ENCODE measurements around the gene HELZ.
"Not testable (repeated sequence)": the region's sequence is repeated elsewhere in the genome, so short reads cannot be mapped to it uniquely, and the experiment has no call there.

Gene HELZ

GRCh38 chr17:67276075-67276474 lies 31.1 kb upstream of the HELZ start:
- Mint-ChIP-seq H3K27ac (no peak overlapping the region), H3K4me3 (no peak overlapping the region), H3K27me3 (no peaks in the 10 kb centered on the region), H3K4me1 (no peaks in the 10 kb centered on the region), H3K36me3 (no peaks in the 10 kb centered on the region), H3K9me3 (no peaks in the 10 kb centered on the region)
- ATAC-seq = no peak

- no peak for ATAC-seq
- Mint-ChIP-seq H3K27me3 (no peaks in the 10 kb centered on the region), H3K4me3 (no peak overlapping the region), H3K9me3 (no peaks in the 10 kb centered on the region), H3K36me3 (no peaks in the 10 kb centered on the region), H3K4me1 (no peaks in the 10 kb centered on the region), H3K27ac (no peak overlapping the region)
These were observed 29.5 kb upstream of the HELZ start for GRCh38 chr17:67274466-67274865.

- no peak overlapping the region for H3K4me3 Mint-ChIP-seq
- no peak overlapping the region for H3K27ac Mint-ChIP-seq
- no peaks in the 10 kb centered on the region for H3K4me1 Mint-ChIP-seq
- no peaks in the 10 kb centered on the region for H3K36me3 Mint-ChIP-seq
- H3K27me3 Mint-ChIP-seq = no peaks in the 10 kb centered on the region
- no peaks in the 10 kb centered on the region for H3K9me3 Mint-ChIP-seq
- ATAC-seq = no peak
These were observed 28.9 kb upstream of the HELZ start for GRCh38 chr17:67273900-67274299.

GRCh38 chr17:67272312-67273047 lies 27.5 kb upstream of the HELZ start:
- no peaks in the 10 kb centered on the region for H3K9me3 Mint-ChIP-seq
- no peaks in the 10 kb centered on the region for H3K36me3 Mint-ChIP-seq
- no peaks in the 10 kb centered on the region for H3K27me3 Mint-ChIP-seq
- ATAC-seq = no peak
- H3K4me1 Mint-ChIP-seq = no peaks in the 10 kb centered on the region
- H3K27ac Mint-ChIP-seq = no peak overlapping the region
- H3K4me3 Mint-ChIP-seq = no peak overlapping the region

GRCh38 chr17:67271187-67271586 lies 26.2 kb upstream of the HELZ start:
- not testable (repeated sequence) for H3K27ac Mint-ChIP-seq, ATAC-seq, H3K4me1 Mint-ChIP-seq, H3K36me3 Mint-ChIP-seq, H3K4me3 Mint-ChIP-seq, H3K9me3 Mint-ChIP-seq, H3K27me3 Mint-ChIP-seq

GRCh38 chr17:67270416-67270815 lies 25.4 kb upstream of the HELZ start:
- Mint-ChIP-seq H3K9me3 (no peaks in the 10 kb centered on the region), H3K4me1 (no peaks in the 10 kb centered on the region), H3K4me3 (no peak overlapping the region), H3K27ac (no peak overlapping the region), H3K36me3 (no peaks in the 10 kb centered on the region), H3K27me3 (no peaks in the 10 kb centered on the region)
- no peak for ATAC-seq

- Mint-ChIP-seq H3K27me3 (no peaks in the 10 kb centered on the region), H3K36me3 (no peaks in the 10 kb centered on the region), H3K4me1 (no peaks in the 10 kb centered on the region), H3K4me3 (no peak overlapping the region), H3K9me3 (no peaks in the 10 kb centered on the region), H3K27ac (no peak overlapping the region)
- ATAC-seq = no peak
These were observed 21.5 kb upstream of the HELZ start for GRCh38 chr17:67266496-67266895.

- Mint-ChIP-seq H3K27ac (no peak overlapping the region), H3K4me1 (no peaks in the 10 kb centered on the region), H3K27me3 (no peaks in the 10 kb centered on the region), H3K4me3 (no peak overlapping the region), H3K36me3 (no peaks in the 10 kb centered on the region), H3K9me3 (no peaks in the 10 kb centered on the region)
- no peak for ATAC-seq
These were observed 20.5 kb upstream of the HELZ start for GRCh38 chr17:67265436-67266019.

- H3K9me3 Mint-ChIP-seq = no peaks in the 10 kb centered on the region
- H3K4me1 Mint-ChIP-seq = peaks cover 4% of the 10 kb centered on the region
- ATAC-seq = no peak
- H3K27me3 Mint-ChIP-seq = no peaks in the 10 kb centered on the region
- H3K4me3 Mint-ChIP-seq = no peak overlapping the region
- H3K36me3 Mint-ChIP-seq = no peaks in the 10 kb centered on the region
- no peak overlapping the region for H3K27ac Mint-ChIP-seq
These were observed 17.6 kb upstream of the HELZ start for GRCh38 chr17:67262435-67263117.

- Mint-ChIP-seq H3K27me3 (no peaks in the 10 kb centered on the region), H3K9me3 (no peaks in the 10 kb centered on the region), H3K27ac (no peak overlapping the region), H3K4me3 (no peak overlapping the region), H3K4me1 (peaks cover 7% of the 10 kb centered on the region), H3K36me3 (no peaks in the 10 kb centered on the region)
- no peak for ATAC-seq
These were observed 15.4 kb upstream of the HELZ start for GRCh38 chr17:67260170-67260987.

GRCh38 chr17:67258821-67259468 lies 13.9 kb upstream of the HELZ start:
- no peaks in the 10 kb centered on the region for H3K9me3 Mint-ChIP-seq
- H3K4me3 Mint-ChIP-seq = no peak overlapping the region
- no peak for ATAC-seq
- no peak overlapping the region for H3K27ac Mint-ChIP-seq
- H3K36me3 Mint-ChIP-seq = no peaks in the 10 kb centered on the region
- peaks cover 7% of the 10 kb centered on the region for H3K4me1 Mint-ChIP-seq
- H3K27me3 Mint-ChIP-seq = no peaks in the 10 kb centered on the region

GRCh38 chr17:67256075-67256732 lies 11.2 kb upstream of the HELZ start:
- Mint-ChIP-seq H3K4me3 (no peak overlapping the region), H3K4me1 (peaks cover 7% of the 10 kb centered on the region), H3K27me3 (no peaks in the 10 kb centered on the region), H3K9me3 (no peaks in the 10 kb centered on the region), H3K36me3 (no peaks in the 10 kb centered on the region), H3K27ac (no peak overlapping the region)
- no peak for ATAC-seq

GRCh38 chr17:67253384-67253783 lies 8.4 kb upstream of the HELZ start:
- Mint-ChIP-seq H3K27ac (no peak overlapping the region), H3K27me3 (peaks cover 4% of the 10 kb centered on the region), H3K4me1 (peaks cover 7% of the 10 kb centered on the region), H3K36me3 (no peaks in the 10 kb centered on the region), H3K9me3 (no peaks in the 10 kb centered on the region), H3K4me3 (no peak overlapping the region)
- no peak for ATAC-seq

GRCh38 chr17:67251586-67251985 lies 6.6 kb upstream of the HELZ start:
- H3K27me3 Mint-ChIP-seq = peaks cover 20% of the 10 kb centered on the region

More at GRCh38 chr17:67251586-67251985, 6.6 kb upstream of the HELZ start:
- not testable (repeated sequence) for H3K27ac Mint-ChIP-seq, H3K4me3 Mint-ChIP-seq, ATAC-seq, H3K9me3 Mint-ChIP-seq, H3K36me3 Mint-ChIP-seq
- peaks cover 11% of the 10 kb centered on the region for H3K4me1 Mint-ChIP-seq

Measured in stimulated activated memory B cell treated with anti-CD40 and anti-IgM and Interleukin-4, amounts not matched to agents 10 μg/mL and 1 μg/mL and 100 μg/mL, for 72 hours (primary cell).